HG02678 (cell line): ENCODE data around the gene NXPH4.

ENCODE experiments used
- ATAC-seq: cut with Tn5 transposase; IDR thresholded peaks from one replicate; pipeline ENCODE4 v1.9.1; 2021; ENCODE audit warnings: mild to moderate bottlenecking, moderate library complexity; ENCODE audit not compliant: unreplicated experiment

The NXPH4 gene

DNA sequence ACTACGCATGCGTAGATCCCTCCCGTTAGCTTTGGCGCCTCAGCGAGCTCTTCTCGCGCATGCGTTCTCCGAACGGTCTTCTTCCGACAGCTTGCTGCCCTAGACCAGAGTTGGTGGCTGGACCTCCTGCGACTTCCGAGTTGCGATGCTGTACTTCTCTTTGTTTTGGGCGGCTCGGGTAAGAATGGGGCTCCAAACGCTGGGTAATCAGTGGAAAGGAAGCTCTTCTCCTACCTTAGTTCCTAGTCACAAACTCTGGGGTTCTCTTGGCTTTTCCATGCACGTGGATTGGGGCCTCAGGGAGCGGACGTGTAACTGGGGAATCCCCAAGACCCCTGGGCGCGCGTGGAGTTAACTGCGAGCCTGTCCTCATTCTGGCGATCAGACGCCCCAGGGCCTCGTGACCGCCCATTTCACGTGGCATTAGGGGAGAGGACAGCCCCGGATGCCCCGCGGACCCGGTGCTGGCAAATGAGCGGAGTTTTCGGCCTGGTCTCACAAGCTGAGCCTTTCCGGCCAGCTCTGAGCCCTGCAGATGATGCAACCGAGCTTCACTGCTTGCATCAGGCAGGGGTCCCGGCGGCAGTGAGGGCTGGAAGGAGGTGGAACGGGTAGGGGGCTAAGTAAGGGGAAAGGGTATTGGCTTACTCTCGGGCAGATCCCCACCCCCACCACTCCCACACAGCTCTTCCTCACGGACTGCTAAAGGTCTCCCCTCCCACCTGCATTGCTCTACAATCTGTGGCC lies 13.2 kb downstream of the NXPH4 start, which contains the start of gene SHMT2:
SHMT2 (plus strand) TSS at position 78 of the 747 bp plus-strand sequence; CDS start at position 146, 68 bp downstream.
- peak; percentile 68 for ATAC-seq

DNA sequence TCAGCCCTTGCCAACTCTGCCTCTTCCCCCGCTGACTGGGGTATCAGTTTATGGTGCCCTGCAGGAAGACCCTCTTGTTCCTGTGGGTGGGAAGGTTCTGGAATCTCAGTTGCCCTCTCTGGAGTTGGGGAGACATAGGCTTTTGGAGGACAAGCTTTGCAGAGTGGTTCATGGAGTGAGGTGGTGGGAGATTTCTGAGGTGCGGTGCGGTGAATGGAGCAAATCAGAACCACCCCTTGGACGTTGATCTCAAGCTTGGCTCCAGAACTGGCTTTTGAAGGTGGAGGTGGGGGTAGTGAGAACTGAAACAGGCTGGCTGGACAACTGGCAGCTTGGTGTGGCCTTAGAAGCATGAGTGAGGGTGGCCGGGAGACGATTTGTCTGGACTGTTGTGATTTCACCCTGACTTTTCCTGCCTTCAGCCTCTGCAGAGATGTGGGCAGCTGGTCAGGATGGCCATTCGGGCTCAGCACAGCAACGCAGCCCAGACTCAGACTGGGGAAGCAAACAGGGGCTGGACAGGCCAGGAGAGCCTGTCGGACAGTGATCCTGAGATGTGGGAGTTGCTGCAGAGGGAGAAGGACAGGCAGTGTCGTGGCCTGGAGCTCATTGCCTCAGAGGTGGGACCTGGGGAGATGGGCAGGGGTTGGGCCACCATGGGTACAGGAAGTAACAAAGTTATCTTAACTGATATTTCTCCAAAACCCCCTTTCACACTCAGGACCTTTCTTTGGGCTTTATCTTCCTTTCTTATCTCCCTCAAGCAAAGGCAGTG lies 14.0 kb downstream of the NXPH4 start:
- no peak for ATAC-seq

DNA sequence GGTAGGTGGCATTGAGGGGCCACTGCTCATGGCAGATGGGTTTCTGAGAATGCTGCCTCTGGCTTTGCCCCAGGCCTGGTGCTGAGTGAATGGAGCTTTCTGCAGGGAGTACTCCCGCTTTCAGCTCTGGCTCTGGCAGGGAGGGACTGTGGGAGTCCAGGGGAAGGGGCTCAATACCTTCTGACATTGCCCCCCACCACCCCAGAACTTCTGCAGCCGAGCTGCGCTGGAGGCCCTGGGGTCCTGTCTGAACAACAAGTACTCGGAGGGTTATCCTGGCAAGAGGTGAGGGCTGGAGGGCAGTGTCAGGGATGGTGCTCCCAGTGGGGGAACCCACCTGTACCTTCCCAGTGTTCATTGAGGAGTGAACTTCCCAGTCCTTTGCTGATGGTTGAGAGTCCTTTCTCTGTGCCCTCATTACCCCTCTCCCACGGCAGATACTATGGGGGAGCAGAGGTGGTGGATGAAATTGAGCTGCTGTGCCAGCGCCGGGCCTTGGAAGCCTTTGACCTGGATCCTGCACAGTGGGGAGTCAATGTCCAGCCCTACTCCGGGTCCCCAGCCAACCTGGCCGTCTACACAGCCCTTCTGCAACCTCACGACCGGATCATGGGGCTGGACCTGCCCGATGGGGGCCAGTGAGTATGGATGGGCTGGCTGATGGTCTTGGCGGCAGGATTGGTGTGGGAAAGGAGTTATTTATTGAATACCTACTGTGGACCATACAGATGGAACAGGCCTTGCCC lies 14.9 kb downstream of the NXPH4 start:
- ATAC-seq, result no peak

DNA sequence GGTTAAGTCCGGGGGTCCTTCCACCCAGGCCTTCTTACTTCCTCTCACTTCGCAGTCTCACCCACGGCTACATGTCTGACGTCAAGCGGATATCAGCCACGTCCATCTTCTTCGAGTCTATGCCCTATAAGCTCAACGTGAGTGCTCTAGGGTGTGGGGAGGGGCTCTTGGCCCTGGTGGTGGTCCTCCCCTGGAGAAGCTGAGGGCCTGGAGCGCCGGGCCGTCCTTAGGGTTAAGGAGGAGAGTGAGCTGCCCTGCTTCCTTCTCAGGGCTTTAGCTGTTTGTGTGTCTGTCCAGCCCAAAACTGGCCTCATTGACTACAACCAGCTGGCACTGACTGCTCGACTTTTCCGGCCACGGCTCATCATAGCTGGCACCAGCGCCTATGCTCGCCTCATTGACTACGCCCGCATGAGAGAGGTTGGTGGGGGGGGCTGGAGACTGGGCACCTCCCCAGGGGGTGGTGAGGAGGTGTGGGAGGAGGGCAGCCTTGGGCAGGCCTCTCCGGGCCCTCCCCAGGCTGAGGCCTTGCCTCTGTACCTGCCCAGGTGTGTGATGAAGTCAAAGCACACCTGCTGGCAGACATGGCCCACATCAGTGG lies 15.7 kb downstream of the NXPH4 start:
- ATAC-seq, result no peak

DNA sequence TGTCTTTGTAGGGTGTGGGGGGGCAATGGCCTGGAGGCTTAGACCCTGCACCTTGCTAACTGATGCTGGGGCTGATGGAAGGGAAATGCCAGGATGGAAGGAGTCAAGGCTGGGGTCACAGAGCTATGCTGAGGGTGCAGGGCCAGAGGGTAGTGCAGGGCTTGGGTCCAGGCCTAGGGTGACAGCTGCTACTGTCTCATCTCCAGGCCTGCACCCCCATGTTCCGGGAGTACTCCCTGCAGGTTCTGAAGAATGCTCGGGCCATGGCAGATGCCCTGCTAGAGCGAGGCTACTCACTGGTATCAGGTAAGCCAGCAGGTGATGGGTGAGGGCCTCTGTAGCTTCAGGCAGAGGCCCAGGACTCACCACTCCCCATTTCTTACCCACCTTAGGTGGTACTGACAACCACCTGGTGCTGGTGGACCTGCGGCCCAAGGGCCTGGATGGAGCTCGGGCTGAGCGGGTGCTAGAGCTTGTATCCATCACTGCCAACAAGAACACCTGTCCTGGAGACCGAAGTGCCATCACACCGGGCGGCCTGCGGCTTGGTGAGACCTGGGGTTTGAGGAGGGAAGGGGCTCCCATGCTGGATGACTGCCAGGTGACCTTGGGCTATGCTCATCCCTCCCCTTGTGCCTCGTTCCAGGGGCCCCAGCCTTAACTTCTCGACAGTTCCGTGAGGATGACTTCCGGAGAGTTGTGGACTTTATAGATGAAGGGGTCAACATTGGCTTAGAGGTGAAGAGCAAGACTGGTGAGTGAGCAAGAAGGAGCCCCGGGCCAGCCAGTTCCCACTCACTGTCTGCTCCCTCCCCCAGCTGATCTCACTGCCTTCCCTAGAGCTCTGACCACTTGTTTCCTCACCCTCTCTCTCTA lies 17.0 kb downstream of the NXPH4 start:
- ATAC-seq, result no peak

DNA sequence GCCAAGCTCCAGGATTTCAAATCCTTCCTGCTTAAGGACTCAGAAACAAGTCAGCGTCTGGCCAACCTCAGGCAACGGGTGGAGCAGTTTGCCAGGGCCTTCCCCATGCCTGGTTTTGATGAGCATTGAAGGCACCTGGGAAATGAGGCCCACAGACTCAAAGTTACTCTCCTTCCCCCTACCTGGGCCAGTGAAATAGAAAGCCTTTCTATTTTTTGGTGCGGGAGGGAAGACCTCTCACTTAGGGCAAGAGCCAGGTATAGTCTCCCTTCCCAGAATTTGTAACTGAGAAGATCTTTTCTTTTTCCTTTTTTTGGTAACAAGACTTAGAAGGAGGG lies 17.6 kb downstream of the NXPH4 start:
- ATAC-seq, result no peak

DNA sequence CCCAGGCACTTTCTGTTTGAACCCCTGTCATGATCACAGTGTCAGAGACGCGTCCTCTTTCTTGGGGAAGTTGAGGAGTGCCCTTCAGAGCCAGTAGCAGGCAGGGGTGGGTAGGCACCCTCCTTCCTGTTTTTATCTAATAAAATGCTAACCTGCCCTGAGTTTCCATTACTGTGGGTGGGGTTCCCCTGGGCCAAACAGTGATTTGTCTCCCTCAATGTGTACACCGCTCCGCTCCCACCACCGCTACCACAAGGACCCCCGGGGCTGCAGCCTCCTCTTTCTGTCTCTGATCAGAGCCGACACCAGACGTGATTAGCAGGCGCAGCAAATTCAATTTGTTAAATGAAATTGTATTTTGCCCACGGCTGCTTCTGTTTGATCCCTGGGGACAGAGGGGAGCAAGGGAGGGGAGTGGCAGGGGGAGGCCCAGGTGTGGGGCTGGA lies 18.0 kb downstream of the NXPH4 start:
- no peak for ATAC-seq

DNA sequence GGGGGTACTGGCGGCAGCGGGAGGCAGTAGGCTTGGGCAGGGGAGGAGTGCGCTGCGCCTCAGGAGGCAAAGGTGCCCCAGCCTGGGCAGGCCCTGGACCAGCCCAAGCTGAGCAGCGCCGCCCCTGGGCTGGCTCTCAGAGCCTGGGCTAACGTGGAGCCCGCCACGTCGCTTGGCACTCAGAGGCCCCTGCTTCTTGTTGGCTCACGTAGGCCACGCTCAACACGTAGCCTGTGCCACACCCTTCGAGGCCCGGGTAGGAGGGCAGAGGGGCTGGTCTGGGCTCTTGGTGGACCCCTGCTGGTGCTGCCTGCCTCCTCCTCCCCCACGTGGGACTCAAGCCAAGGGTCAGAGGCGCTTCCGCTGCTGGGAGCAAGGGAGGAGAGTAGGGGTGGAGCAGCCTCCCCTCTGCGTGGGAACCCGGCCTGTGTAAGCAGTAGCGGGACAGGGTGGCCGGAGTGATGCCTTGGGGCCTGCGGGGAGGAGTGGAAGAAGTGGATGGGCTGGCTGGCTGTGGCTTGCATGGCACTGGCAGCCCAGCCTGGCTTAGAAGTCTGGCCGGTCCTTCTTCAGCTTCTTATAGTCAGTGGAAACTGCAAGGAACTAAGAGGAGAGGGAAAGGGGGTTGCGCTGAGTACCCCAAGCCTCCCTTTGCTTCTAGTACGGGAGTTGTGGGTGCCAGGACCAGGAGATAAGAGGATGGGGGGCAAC lies 18.6 kb downstream of the NXPH4 start:
- ATAC-seq, result no peak

DNA sequence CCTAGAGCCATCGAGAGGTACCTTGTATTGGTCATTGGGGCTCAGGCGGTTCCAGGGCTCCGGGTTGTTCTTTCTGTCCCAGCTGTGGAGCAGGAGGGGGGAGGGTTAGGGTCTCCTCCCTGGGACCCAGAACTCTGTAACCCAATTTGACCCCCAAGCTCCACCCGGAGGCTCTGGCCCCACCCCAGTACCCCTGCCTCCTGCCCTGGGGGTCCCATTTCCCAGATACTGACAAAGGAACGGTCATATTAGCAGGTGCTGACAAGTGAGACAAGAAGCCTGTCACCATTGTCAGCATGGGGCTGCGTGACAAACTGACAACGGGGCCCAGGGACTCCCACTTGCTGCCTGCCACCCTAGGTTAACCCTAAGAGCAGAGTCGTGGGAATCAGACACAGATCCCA lies 19.1 kb downstream of the NXPH4 start:
- ATAC-seq, result no peak

DNA sequence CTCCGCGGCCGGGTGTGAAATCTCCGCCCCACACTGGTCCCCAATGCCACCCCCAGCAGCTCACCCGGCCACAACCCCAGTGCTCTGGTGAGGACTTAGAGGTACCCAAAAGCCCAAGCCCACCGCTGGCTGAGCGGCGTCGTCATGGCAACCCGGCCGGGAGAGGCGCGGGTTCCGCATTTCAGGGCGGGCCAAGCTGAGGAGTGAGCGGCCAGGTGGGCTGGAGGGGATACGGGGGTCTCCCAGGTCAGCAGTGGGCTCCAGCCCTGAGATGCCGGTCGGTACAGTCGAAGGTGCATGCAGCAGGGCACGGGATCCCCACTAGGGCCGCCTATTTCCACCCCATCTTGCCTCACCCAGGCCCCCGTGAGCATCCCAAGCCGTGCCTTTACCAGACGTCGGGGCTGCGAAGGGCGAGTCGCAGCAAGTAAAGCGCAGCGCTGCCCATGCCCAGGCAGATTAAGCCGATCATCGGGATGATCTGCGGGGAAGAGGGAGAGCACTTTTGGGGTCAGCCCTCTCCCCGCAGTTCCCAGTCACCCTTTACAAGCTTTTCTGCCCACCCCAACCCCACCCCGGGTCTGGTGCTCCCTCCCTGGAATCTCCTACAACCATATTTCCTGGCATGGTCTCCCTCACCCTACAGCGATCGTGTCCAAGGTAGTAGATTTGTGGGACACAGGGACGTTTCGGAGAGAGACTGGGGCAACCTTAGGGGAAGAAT lies 19.8 kb downstream of the NXPH4 start:
- ATAC-seq, result no peak

DNA sequence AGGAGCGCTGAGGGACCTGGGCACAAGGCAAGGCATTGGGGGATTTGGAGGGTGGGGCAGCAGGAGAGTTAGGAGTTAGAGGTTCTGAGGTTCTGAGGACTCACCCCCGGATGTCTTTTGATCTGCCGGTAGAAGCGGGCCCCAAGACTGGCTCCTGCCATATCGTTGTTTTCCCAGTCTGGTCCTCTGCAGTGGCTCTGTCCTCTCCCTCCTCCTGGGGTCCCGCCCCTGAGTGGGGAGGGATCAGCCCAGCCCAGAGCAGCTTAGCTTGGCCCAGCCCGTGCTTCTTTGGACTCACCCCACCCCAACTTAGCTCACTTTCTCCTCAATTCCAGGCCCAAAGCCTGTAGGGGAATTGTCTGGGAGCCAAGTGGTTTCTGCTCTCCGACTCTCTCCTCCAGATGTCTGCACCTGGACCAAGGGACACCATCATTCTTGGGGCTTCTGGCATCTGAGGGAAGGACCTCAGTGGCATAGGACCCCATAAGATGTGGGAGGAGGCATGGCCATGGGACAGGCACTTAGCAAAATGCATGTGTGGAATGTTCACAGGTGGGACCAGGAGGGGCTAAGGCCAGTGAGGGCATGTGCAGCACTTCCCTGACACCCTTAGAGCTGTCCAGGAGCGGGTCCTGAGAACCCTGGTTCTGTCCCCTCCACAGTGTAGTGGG lies 20.5 kb downstream of the NXPH4 start:
- no peak for ATAC-seq

DNA sequence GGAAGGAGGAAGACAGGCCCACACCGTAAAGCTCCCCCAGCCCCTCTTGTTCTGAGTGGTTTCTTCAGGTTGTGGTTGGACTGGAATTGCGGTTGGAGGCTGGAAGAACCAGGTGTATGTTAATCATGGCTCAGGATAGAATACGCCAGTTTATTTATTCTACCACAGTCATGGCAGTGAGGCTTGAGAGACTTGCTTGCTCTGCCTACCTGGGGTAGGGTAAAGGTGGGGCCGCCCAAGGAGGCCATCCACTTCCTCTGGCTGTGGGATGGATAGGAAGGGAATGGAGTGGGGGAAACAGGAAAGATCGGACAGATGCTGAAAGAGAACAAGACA lies 21.0 kb downstream of the NXPH4 start:
- no peak for ATAC-seq

DNA sequence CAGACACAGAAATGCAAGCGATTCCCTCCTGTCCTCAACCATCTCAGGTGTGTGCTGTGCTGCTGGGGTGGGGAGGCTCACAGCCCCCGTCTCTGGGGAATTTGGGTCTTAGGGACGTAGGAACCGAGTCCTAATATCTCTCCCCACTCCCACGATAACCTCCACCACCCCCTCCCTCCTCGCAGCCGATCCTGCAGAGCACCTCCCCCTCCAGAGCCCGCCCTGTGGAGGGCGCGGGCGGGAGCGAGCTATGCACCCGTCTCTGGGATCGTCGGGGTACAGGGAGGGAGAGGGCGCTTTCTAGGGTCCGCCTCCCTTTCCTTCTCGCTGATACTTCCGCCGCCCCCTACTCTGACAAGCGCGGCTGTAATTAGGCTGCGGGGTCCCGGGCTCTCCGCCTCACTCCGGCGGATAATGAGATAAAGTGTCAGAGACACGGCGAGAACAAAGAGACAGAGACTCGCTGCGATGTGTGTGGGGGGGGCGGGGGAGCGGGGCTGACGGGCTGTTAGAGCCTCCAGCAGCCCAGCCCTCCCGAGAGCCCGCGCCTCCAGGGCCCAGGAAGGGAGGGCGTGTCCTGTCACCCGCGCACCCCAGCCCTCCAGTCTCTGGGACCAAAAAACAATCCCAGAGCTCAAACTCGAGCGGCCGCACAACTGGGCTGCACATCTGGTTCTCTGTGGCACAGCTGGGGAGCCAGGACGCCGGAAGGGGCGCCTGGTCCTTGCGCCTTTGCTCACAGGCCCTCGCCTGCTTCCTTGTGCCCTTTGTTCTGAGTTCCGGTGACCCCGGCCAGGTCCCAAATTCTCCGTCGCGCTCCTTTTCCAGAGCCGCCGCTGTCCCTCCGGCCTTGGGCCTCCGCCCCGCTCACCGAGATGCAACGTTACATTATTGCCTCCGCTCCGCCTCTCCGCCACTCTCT lies 21.6 kb downstream of the NXPH4 start:
- no peak for ATAC-seq

DNA sequence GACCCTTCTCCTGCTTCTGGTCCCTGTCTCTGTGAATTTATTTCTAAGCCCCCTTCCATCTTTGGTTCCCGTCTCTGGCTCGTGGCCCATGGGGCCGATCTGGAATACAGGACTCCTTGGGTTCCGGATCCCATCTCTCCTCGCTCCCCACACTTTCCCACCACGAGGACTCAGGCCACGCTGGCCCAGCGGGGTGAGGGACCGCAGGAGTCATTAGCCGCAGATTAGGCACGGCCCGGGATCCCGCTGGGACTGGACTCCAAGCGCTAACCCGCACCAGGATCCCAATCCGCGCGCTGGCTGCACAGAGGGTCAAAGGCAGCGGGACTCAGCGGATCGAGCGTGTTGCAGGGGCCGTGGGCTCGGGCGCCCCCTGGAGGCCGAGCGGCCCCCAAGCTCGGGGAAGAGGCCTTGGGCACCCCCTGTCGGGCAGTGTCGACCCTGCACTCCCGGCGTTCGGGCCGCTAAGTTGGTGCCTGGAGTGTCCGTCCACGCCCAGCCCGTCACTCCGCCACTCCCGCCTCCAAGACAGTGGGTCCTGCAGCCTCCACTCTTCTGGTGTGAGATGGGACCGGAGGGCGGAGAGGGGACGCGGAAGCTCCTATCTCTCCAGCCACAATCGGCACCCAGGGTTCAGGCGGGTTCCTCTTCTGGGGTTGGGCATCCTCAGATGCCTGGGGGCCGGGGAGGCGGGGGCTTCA lies 22.4 kb downstream of the NXPH4 start:
- peak; percentile 57 for ATAC-seq

DNA sequence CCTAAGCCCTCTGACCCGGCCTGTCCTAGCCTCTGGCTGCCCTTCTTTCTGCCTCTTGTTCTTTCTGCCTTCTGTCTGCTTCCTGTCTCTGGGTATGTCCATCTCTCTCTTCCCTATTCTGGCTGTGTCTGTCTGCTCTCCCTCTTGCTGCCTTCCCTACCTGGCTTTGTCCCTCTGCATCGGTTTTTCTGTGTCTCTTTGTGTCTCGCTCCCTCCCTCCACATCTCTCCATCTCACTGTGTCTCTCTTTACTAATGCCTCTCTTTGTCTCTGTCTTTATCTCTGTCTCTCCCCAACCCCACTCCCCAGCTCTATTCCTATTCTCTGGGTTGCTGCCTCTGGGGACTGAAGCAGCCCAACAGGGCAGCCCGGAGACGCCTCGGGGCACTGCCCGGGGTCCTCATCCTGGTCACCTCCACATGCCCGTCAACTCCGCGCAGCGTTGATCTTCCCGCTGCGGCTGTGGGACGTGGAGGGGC lies 23.0 kb downstream of the NXPH4 start:
- ATAC-seq, result no peak

DNA sequence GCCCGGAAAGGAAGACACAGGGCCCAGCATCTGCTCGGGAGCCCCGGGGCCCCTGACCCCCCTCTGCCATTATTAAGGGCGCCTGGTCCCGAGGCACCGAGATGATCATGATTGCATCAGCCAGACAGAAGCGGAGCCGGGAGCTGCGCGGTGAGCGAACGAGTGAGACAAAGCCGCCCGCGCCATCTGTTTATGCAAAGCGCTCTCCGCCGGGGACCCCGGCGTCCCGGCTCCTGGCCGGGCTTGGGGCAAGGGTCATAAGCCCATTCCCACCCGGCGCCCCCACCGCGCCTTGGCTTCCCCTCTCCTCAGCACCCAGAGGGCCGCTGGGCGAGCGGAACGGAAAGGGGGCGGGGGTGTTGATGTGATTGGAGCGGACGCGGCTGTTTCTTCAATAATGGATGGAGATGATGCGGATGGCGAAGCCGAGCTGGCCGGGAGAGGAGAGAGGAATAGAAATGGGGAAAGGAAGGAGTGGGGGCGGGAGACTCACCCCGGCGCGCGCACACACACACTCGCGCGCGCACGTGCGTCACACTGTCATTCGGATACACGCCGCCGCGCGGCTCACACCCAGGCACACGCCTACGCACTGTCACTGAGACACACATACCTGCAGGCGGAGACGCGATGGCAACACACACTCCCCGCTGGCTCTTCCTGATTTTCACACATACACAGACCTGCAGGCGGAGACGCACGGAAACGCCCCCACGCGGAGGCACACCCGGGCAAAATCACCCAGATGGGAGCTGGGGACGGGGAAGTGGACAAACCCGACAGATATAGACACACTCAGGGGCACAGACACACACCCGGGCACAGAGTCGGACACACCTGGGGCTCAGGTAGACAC lies 23.7 kb downstream of the NXPH4 start:
- ATAC-seq, result no peak
